H1 (cell line): Measurements from ENCODE around the gene CLCNKB. TPM values are rescaled to one million over a fixed set of nuclear protein-coding genes. Genes with fewer than 3 reads are reported as not detected.

Experiments used
- ASH2L ChIP-seq: fragments of 200-600, 300-600 bp; sonication (generic); IDR thresholded peaks from one replicate; pipeline ENCODE4 v1.7.1; 2017; ENCODE audit warnings: low read length
- CBX8 ChIP-seq: fragments of 300-800, 300-1000 bp; sonication (generic); IDR thresholded peaks from 2 replicates; pipeline ENCODE4 v1.7.1; 2016; ENCODE audit warnings: low read depth, low read length, borderline replicate concordance
- EP300 ChIP-seq, 2 experiments: IDR thresholded peaks; 1 replicate in 1 of 2; 2 replicates in 1 of 2; pipeline ENCODE4 v1.6.1; 2011 to 2012; ENCODE audit warnings: low read depth in 2 of 2, low read length in 2 of 2, mild to moderate bottlenecking in 2 of 2, borderline replicate concordance in 1 of 2, inconsistent platforms in 1 of 2, moderate library complexity in 1 of 2
- FOSL1 ChIP-seq: IDR thresholded peaks from 2 replicates; pipeline ENCODE4 v1.6.1; 2011; ENCODE audit warnings: mild to moderate bottlenecking, low read depth, low read length, moderate library complexity; ENCODE audit not compliant: insufficient read depth
- HDAC2 ChIP-seq, 2 experiments: fragments of 300-600 bp in 1 of 2; sonication (generic) in 1 of 2; IDR thresholded peaks; 2 replicates each; pipeline ENCODE4 v1.6.1; 2011 to 2012; ENCODE audit warnings: low read depth in 2 of 2, low read length in 2 of 2, mild to moderate bottlenecking in 2 of 2, moderate library complexity in 2 of 2, borderline replicate concordance in 1 of 2, inconsistent platforms in 1 of 2
- KDM1A ChIP-seq: fragments of 200-600, 300-600 bp; sonication (generic); IDR thresholded peaks from 2 replicates; pipeline ENCODE4 v1.7.1; 2016; ENCODE audit warnings: mild to moderate bottlenecking, low read length, borderline replicate concordance
- KDM5A ChIP-seq: fragments of 200-600 bp; IDR thresholded peaks from 2 replicates; pipeline ENCODE4 v1.7.1; 2012; ENCODE audit warnings: mild to moderate bottlenecking, low read length, inconsistent platforms, mixed read lengths
- NRF1 ChIP-seq: IDR thresholded peaks from 2 replicates; pipeline ENCODE4 v1.6.1; 2011; ENCODE audit warnings: mild to moderate bottlenecking, low read depth, low read length, improper control_type of control experiment
- RNF2 ChIP-seq: fragments of 200-900, 300-1000 bp; sonication (generic); IDR thresholded peaks from 2 replicates; pipeline ENCODE4 v1.7.1; 2016; ENCODE audit warnings: borderline replicate concordance, low read depth, mild to moderate bottlenecking, antibody characterized with exemption, low read length; ENCODE audit not compliant: poor library complexity, severe bottlenecking; ENCODE audit errors: missing control alignments
- SIRT6 ChIP-seq: IDR thresholded peaks from one replicate; pipeline ENCODE4 v1.7.1; 2012; ENCODE audit warnings: low read length, inconsistent platforms
- SRF ChIP-seq: IDR thresholded peaks from 2 replicates; pipeline ENCODE4 v1.6.1; 2011; ENCODE audit warnings: mild to moderate bottlenecking, low read depth, low read length, moderate library complexity
- polyA plus RNA-seq, 7 experiments: library from polyadenylated mRNA; depleted of rRNA in 3 of 7; stranded (reverse) in 5 of 7; unstranded in 2 of 7; fragments of >200 nt in 5 of 7; fragments of 200-250 nt in 2 of 7; gene quantifications; 1 replicate in 5 of 7; 2 replicates in 1 of 7; 4 replicates in 1 of 7; pipeline versions ENCODE4 v1.2.1 to v1.2.3, GENCODE V29; 2011 to 2013; ENCODE audit warnings: missing spikeins in 2 of 7, mixed read lengths in 2 of 7
- total RNA-seq: library from RNA; stranded (reverse); fragmentation: NEBNext Ultra II Directional; extraction: Animal tissue kit (Norgen Biotek cat#: 25700); gene quantifications from 2 replicates; pipeline ENCODE4 v1.2.1, GENCODE V29; 2021

Gene CLCNKB
- total and polyA plus RNA-seq, 2 of the 8 experiments (the other 6 are each of a cell fraction or from before 2014, with no cell fraction given), result 1.2 to 3.5 TPM

GRCh38 chr1:16012590-16013219, 30.9 kb upstream of the CLCNKB start (continued):
- TF ChIP-seq RNF2 (no peak), KDM1A (peak; percentile 98; the same call in 1 of the 2 replicates), CBX8 (no peak), ASH2L (peak; percentile 89), SRF (peak; percentile 50; the same call in 1 of the 2 replicates), EP300 (IDR thresholded peaks at IDR 0.05; ENCODE audit: borderline replicate concordance in 1 of 2, low read depth in 2 of 2, low read length in 2 of 2) (peak in 1 of 2 experiments; percentile 39; a peak in 1 of 3 replicates), SIRT6 (no peak), KDM5A (no peak), FOSL1 (no peak), HDAC2 (IDR thresholded peaks at IDR 0.05; ENCODE audit: borderline replicate concordance in 1 of 2, low read depth in 2 of 2, low read length in 2 of 2) (peak in 1 of 2 experiments; percentile 71; a peak in 1 of 4 replicates), NRF1 (no peak)
